ENCODE results near the gene PPP6R3. TPM values are rescaled to one million over a fixed set of nuclear protein-coding genes. Genes with fewer than 3 reads are reported as not detected.
"Not testable (repeated sequence)": the region's sequence is repeated elsewhere in the genome, so short reads cannot be mapped to it uniquely, and the experiment has no call there.

PPP6R3 gene
- total RNA-seq, 3 donors from 2014 or later = 126 to 129 (median 128) TPM

- Mint-ChIP-seq H3K9me3 (no peaks in the 10 kb centered on the region), H3K4me1 (ENCODE audit: low read depth) (no peaks in the 10 kb centered on the region), H3K4me3 (no peak overlapping the region)
Observed at GRCh38 chr11:68440224-68440623, 20.3 kb upstream of the PPP6R3 start.

GRCh38 chr11:68441466-68442230, 18.9 kb upstream of the PPP6R3 start:
- no peak overlapping the region for H3K4me3 Mint-ChIP-seq
- DNase-seq = no peak
- ATAC-seq = no peak
- H3K36me3 Mint-ChIP-seq (ENCODE audit: insufficient read depth) = no peaks in the 10 kb centered on the region
- H3K27me3 Mint-ChIP-seq (ENCODE audit: low read depth) = no peaks in the 10 kb centered on the region
- H3K9me3 Mint-ChIP-seq = no peaks in the 10 kb centered on the region
- no peaks in the 10 kb centered on the region for H3K4me1 Mint-ChIP-seq (ENCODE audit: low read depth)

More at GRCh38 chr11:68440224-68440623, 20.3 kb upstream of the PPP6R3 start:
- ATAC-seq = no peak
- no peak for DNase-seq
- Mint-ChIP-seq H3K27me3 (ENCODE audit: low read depth) (no peaks in the 10 kb centered on the region), H3K36me3 (ENCODE audit: insufficient read depth) (no peaks in the 10 kb centered on the region)

- Mint-ChIP-seq H3K27me3 (ENCODE audit: low read depth) (no peaks in the 10 kb centered on the region), H3K4me1 (ENCODE audit: low read depth) (peaks cover 2% of the 10 kb centered on the region), H3K4me3 (no peak overlapping the region), H3K9me3 (no peaks in the 10 kb centered on the region), H3K36me3 (ENCODE audit: insufficient read depth) (no peaks in the 10 kb centered on the region)
- ATAC-seq (no peak), DNase-seq (no peak)
Observed at GRCh38 chr11:68442433-68442832, 18.1 kb upstream of the PPP6R3 start.

GRCh38 chr11:68444566-68444965, 16.0 kb upstream of the PPP6R3 start:
- H3K36me3 Mint-ChIP-seq (ENCODE audit: insufficient read depth) = no peaks in the 10 kb centered on the region
- no peaks in the 10 kb centered on the region for H3K9me3 Mint-ChIP-seq
- ATAC-seq (no peak), DNase-seq (no peak)
- peaks cover 7% of the 10 kb centered on the region for H3K4me1 Mint-ChIP-seq (ENCODE audit: low read depth)
- H3K4me3 Mint-ChIP-seq = no peak overlapping the region
- H3K27me3 Mint-ChIP-seq (ENCODE audit: low read depth) = no peaks in the 10 kb centered on the region

- Mint-ChIP-seq H3K4me1 (ENCODE audit: low read depth) (peaks cover 7% of the 10 kb centered on the region), H3K9me3 (no peaks in the 10 kb centered on the region), H3K4me3 (no peak overlapping the region), H3K27me3 (ENCODE audit: low read depth) (no peaks in the 10 kb centered on the region), H3K36me3 (ENCODE audit: insufficient read depth) (no peaks in the 10 kb centered on the region)
- ATAC-seq (no peak), DNase-seq (no peak)
Observed at GRCh38 chr11:68445531-68446035, 15.0 kb upstream of the PPP6R3 start.

GRCh38 chr11:68446046-68446725, 14.4 kb upstream of the PPP6R3 start:
- no peaks in the 10 kb centered on the region for H3K9me3 Mint-ChIP-seq
- no peaks in the 10 kb centered on the region for H3K27me3 Mint-ChIP-seq (ENCODE audit: low read depth)
- no peak overlapping the region for H3K4me3 Mint-ChIP-seq
- H3K36me3 Mint-ChIP-seq (ENCODE audit: insufficient read depth) = no peaks in the 10 kb centered on the region
- DNase-seq (no peak), ATAC-seq (no peak)
- peaks cover 7% of the 10 kb centered on the region for H3K4me1 Mint-ChIP-seq (ENCODE audit: low read depth)

- H3K27me3 Mint-ChIP-seq (ENCODE audit: low read depth) = no peaks in the 10 kb centered on the region
- peak; percentile 77 for DNase-seq
- H3K4me1 Mint-ChIP-seq (ENCODE audit: low read depth) = peaks cover 7% of the 10 kb centered on the region
- H3K36me3 Mint-ChIP-seq (ENCODE audit: insufficient read depth) = no peaks in the 10 kb centered on the region
- H3K4me3 Mint-ChIP-seq = no peak overlapping the region
- H3K9me3 Mint-ChIP-seq = no peaks in the 10 kb centered on the region
- ATAC-seq = peak; percentile 97 to 99
Observed at GRCh38 chr11:68447015-68447801, 13.3 kb upstream of the PPP6R3 start.

- not testable (repeated sequence) for ATAC-seq; H3K27me3 Mint-ChIP-seq (ENCODE audit: low read depth); H3K4me1 Mint-ChIP-seq (ENCODE audit: low read depth); DNase-seq; H3K9me3 Mint-ChIP-seq; H3K36me3 Mint-ChIP-seq (ENCODE audit: insufficient read depth); H3K4me3 Mint-ChIP-seq
Observed at GRCh38 chr11:68447914-68448313, 12.6 kb upstream of the PPP6R3 start.

GRCh38 chr11:68448604-68449011, 11.9 kb upstream of the PPP6R3 start:
- no peaks in the 10 kb centered on the region for H3K36me3 Mint-ChIP-seq (ENCODE audit: insufficient read depth)
- no peaks in the 10 kb centered on the region for H3K27me3 Mint-ChIP-seq (ENCODE audit: low read depth)
- H3K9me3 Mint-ChIP-seq = no peaks in the 10 kb centered on the region
- H3K4me3 Mint-ChIP-seq = no peak overlapping the region
- no peak for ATAC-seq
- DNase-seq = no peak
- H3K4me1 Mint-ChIP-seq (ENCODE audit: low read depth) = peaks cover 7% of the 10 kb centered on the region

- Mint-ChIP-seq H3K27me3 (ENCODE audit: low read depth) (no peaks in the 10 kb centered on the region), H3K4me3 (no peak overlapping the region), H3K9me3 (no peaks in the 10 kb centered on the region), H3K36me3 (ENCODE audit: insufficient read depth) (no peaks in the 10 kb centered on the region), H3K4me1 (ENCODE audit: low read depth) (peaks cover 7% of the 10 kb centered on the region)
- ATAC-seq (no peak), DNase-seq (no peak)
Observed at GRCh38 chr11:68449951-68450350, 10.6 kb upstream of the PPP6R3 start.

- no peak for ATAC-seq
- no peak overlapping the region for H3K4me3 Mint-ChIP-seq
- H3K4me1 Mint-ChIP-seq (ENCODE audit: low read depth) = peaks cover 7% of the 10 kb centered on the region
- no peak for DNase-seq
- H3K9me3 Mint-ChIP-seq = no peaks in the 10 kb centered on the region
- H3K27me3 Mint-ChIP-seq (ENCODE audit: low read depth) = no peaks in the 10 kb centered on the region
- H3K36me3 Mint-ChIP-seq (ENCODE audit: insufficient read depth) = no peaks in the 10 kb centered on the region
Observed at GRCh38 chr11:68450711-68451110, 9.8 kb upstream of the PPP6R3 start.

GRCh38 chr11:68454767-68455166, 5.8 kb upstream of the PPP6R3 start:
- DNase-seq (no peak), ATAC-seq (no peak)
- no peaks in the 10 kb centered on the region for H3K4me1 Mint-ChIP-seq (ENCODE audit: low read depth)
- H3K27me3 Mint-ChIP-seq (ENCODE audit: low read depth) = no peaks in the 10 kb centered on the region
- H3K36me3 Mint-ChIP-seq (ENCODE audit: insufficient read depth) = no peaks in the 10 kb centered on the region
- no peak overlapping the region for H3K4me3 Mint-ChIP-seq
- no peaks in the 10 kb centered on the region for H3K9me3 Mint-ChIP-seq

GRCh38 chr11:68455485-68455884, 5.1 kb upstream of the PPP6R3 start:
- DNase-seq = no peak
- Mint-ChIP-seq H3K4me3 (no peak overlapping the region), H3K27me3 (ENCODE audit: low read depth) (no peaks in the 10 kb centered on the region), H3K4me1 (ENCODE audit: low read depth) (peaks cover 2% of the 10 kb centered on the region), H3K36me3 (ENCODE audit: insufficient read depth) (no peaks in the 10 kb centered on the region), H3K9me3 (no peaks in the 10 kb centered on the region)
- no peak for ATAC-seq

GRCh38 chr11:68457216-68457897, 3.2 kb upstream of the PPP6R3 start:
- no peaks in the 10 kb centered on the region for H3K27me3 Mint-ChIP-seq (ENCODE audit: low read depth)
- H3K4me1 Mint-ChIP-seq (ENCODE audit: low read depth) = peaks cover 3% of the 10 kb centered on the region
- DNase-seq = no peak
- no peak for ATAC-seq
- H3K36me3 Mint-ChIP-seq (ENCODE audit: insufficient read depth) = no peaks in the 10 kb centered on the region
- H3K9me3 Mint-ChIP-seq = no peaks in the 10 kb centered on the region
- no peak overlapping the region for H3K4me3 Mint-ChIP-seq

Data from activated T-cell treated with anti-CD3 and anti-CD28 coated beads, Interleukin-2, amount 50 U/mL, for 4 hours (primary cell).